Left cardiac atrium (tissue), 4 donors: Measurements from ENCODE around the gene NOL7. TPM values are rescaled to one million over a fixed set of nuclear protein-coding genes. Genes with fewer than 3 reads are reported as not detected.

Experiments used
- ATAC-seq, 2 donors: fragments of 200-7000 bp; cut with Tn5 transposase; one replicate each; pipeline ENCODE4 v1.9.1; 2020; ENCODE audit warnings: mild to moderate bottlenecking in 2 of 2, moderate library complexity in 2 of 2
- DNase-seq: peaks from one replicate; pipeline ENCODE4 v3.0.0-alpha.2; 2020
- intact Hi-C, 2 donors: fragments of 100-400 bp; cut with DNase I; formaldehyde crosslinking; loops; one replicate each; pipeline versions ENCODE4 v1.14.1 to v1.15.1; 2022 to 2023
- total RNA-seq, 2 donors: library from RNA; stranded (reverse); fragmentation: NEBNext Ultra II Directional; extraction: Animal tissue kit (Norgen Biotek cat#: 25700); gene quantifications; one replicate each; pipeline ENCODE4 v1.2.1, GENCODE V29; 2021
- donor health status: DM: no; HTN: yes; CAD: no.
- donor health status: DM: no; HTN: yes; CAD: no; lungs with severe emphysema.
- donor health status: DM: yes; HTN: yes; CAD: no.
- donor health status: Dilated cardiomyopathy.

Gene NOL7
- total RNA-seq, 2 donors from 2014 or later = 41.4 to 50.5 TPM

GRCh38 chr6:13635948-13636658, 21.0 kb downstream of the NOL7 start:
- intact Hi-C loops = loop anchor here in 1 of 2 donors (10.0 kb wide), 1 partner anchor 69 kb away; no protein-coding TSS in a partner anchor
- DNase-seq (no peak), ATAC-seq (no peak)

- ATAC-seq (no peak), DNase-seq (no peak)
- intact Hi-C loops = loop anchor here in 1 of 2 donors (10.0 kb wide), 1 partner anchor 67 kb away; no protein-coding TSS in a partner anchor
Measured at GRCh38 chr6:13638014-13638413, 22.9 kb downstream of the NOL7 start.

- ATAC-seq = no peak
- intact Hi-C loops = loop anchor here in 1 of 2 donors (10.0 kb wide), 1 partner anchor 66 kb away; no protein-coding TSS in a partner anchor
- DNase-seq = no peak
Measured at GRCh38 chr6:13638626-13639025, 23.5 kb downstream of the NOL7 start.

GRCh38 chr6:13641315-13641714, 26.2 kb downstream of the NOL7 start:
- intact Hi-C loops = no loop called here

GRCh38 chr6:13643125-13643524, 28.0 kb downstream of the NOL7 start:
- intact Hi-C loops = no loop called here
- DNase-seq = no peak
- ATAC-seq = no peak

More at GRCh38 chr6:13641315-13641714, 26.2 kb downstream of the NOL7 start:
- ATAC-seq (no peak), DNase-seq (no peak)

- ATAC-seq (no peak), DNase-seq (no peak)
- intact Hi-C loops = no loop called here
Measured at GRCh38 chr6:13648850-13649249, 33.7 kb downstream of the NOL7 start.

DNA sequence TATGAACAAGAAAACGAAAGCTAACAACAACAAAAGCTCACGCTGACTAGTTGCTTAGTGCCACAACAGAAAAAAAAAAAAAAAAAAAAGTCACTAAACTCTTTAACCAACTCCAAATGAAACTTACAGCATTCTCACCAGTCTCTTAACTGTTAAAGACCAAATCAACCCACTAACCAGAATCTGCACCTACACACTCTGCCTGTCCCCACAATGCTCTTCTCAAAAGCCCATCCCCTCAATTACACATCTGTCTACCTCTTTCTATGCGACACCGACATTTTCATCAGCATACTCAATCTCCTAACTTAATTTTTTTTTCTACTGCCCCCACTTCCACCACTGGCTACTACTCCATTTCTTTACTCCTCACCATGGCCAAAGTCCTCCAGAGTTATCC, 34.3 kb downstream of the NOL7 start:
- ATAC-seq = no peak
- intact Hi-C loops = no loop called here
- DNase-seq = no peak

- intact Hi-C loops = no loop called here
- no peak for ATAC-seq
Measured at GRCh38 chr6:13653296-13653695, 38.2 kb downstream of the NOL7 start.

DNA sequence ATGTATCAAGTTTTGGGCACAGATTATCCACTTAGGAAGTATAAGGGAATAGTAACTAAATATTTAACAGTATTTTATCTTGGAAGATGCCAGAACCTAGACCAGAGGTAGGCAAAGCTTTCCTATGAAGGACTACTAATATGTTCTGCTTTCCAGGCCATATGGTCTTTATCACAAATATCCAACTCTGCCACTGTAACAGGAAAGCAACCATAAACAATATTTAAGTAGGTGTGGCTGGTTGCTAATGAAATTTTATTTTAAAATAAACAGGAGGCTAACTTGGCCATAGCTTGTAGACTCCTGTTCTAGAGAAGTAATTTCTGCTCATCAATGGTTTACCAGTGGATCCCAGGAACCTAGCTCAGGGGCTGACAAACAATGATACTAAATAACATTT, 39.4 kb downstream of the NOL7 start:
- DNase-seq (no peak), ATAC-seq (no peak)
- intact Hi-C loops = no loop called here

More at GRCh38 chr6:13653296-13653695, 38.2 kb downstream of the NOL7 start:
- no peak for DNase-seq

- intact Hi-C loops = no loop called here
- no peak for ATAC-seq
- DNase-seq = no peak
Measured at GRCh38 chr6:13655700-13656099, 40.6 kb downstream of the NOL7 start.

GRCh38 chr6:13660273-13660672, 45.1 kb downstream of the NOL7 start:
- intact Hi-C loops = no loop called here
- ATAC-seq = no peak
- DNase-seq = no peak

GRCh38 chr6:13660893-13661292, 45.8 kb downstream of the NOL7 start:
- intact Hi-C loops = no loop called here
- DNase-seq = no peak
- ATAC-seq = no peak

- no peak for ATAC-seq
- no peak for DNase-seq
- intact Hi-C loops = no loop called here
Measured at GRCh38 chr6:13661647-13662046, 46.5 kb downstream of the NOL7 start.

- DNase-seq = no peak
- intact Hi-C loops = no loop called here
- no peak for ATAC-seq
Measured at GRCh38 chr6:13662651-13663334, 47.7 kb downstream of the NOL7 start.

GRCh38 chr6:13663986-13664385, 48.9 kb downstream of the NOL7 start:
- DNase-seq (no peak), ATAC-seq (no peak)
- intact Hi-C loops = no loop called here

DNA sequence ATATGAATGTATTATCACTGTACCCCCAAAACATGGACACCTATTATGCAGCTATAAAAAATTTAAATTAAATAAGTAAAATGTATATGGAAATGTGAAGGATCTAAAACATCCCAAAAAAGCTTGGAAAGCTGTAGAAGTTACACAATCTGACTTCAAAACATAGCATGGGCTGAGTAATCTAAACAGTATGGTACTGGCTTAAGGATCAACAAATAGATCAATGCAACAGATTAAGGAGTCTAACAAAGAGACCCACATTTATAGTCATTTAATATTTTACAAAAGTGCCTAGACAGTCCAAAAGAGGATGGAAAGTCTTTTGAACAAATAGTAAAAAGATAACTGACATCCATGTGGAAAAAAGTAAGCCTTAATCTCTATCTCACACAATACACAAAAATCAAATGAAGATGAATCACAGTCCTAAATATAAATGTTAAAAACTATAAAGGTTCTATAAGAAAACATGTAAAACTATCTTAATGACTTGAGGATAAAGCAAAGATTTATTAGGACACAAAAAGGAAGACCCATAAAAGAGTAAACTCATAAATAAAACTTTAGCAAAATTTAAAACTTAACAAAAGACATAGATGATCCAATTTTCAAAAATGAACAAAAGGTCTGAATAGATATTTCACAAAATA, 49.7 kb downstream of the NOL7 start:
- ATAC-seq (no peak), DNase-seq (no peak)
- intact Hi-C loops = no loop called here

DNA sequence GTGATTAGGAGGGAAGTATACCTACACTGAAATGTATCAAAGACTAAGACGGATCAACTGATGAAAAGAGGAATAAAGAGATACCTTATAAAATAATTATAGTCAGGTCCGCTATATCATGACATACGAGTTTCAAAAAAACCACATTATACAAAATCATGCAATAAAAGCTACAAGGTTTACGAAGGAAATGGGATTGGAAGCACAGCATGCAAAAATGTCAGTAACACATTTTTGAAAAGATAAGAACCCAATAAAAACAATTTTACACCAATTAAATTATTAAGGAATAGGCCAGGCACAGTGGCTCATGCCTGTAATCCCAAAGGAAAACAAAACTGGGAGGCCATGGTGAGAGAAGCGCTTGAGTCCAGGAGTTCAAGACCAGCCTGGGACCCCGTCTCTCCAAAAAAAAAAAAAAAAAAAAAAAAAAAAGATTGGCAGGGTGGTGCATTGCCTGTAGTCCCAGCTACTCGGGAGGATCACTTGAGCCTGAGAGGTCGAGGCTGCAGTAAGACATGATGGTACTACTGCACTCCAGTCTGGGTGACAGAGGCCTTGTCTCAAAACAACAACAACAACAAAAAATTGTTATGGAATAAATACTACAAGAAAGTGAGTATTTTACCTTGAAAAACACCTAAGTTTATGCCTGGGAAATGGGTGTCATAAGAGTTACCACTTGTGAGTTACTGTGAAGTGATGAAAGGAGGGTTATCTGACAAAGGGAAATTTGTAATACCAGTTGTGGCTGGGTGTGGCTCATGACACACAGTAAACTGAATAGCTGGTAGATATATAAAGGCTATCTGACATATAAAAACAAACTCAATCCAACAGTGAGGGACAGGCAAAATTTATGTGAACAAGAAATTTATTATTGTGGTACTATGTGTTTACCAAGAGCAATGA, 51.3 kb downstream of the NOL7 start:
- DNase-seq = no peak
- ATAC-seq = peak in 1 of 2 donors; percentile 33
- intact Hi-C loops = no loop called here

DNA sequence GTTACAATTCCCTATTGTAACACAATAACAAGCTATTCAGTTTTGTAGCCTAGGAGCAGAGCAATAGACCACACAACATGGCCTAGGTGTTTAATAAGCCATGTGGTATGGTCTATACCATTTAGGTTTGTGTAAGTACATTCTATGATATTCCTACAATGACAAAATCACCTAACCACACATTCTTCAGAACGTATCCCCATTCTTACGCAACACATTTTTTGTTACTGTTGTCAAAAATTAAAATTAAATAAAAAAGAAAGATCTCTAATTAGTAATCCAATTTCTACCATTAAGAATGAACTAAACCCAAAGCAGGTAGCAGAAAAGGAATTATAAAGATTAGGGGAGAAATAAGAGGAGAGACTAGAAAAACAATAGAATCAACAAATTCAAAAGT, 52.5 kb downstream of the NOL7 start:
- intact Hi-C loops = no loop called here
- DNase-seq (no peak), ATAC-seq (no peak)

DNA sequence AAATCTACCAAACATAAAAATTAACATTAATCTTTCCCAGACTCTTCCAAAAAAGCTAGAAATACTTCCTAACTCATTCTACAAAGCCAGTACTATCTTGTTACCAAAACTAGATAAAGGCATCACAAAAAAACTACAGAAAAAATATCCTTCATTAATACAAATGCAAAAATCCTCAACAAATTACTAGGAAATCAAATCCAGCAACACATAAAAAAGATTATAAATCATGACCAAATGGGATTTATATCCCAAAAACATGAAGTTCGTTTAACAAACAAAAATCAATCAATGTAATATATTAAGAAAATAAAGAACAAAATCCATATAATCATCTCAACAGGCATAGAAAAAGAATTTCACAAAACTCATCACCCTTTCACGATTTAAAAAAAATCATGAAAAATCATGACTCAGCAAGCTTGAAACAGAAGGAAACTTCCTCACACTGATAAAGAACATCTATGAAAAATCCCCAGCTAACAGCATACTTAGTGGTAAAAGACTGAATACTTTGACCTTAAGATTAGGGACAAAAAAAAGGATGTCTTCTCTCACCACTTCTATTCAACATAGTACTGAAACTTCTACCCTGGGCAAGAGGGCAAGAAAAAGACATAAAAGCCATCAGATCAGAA, 53.3 kb downstream of the NOL7 start:
- ATAC-seq (no peak), DNase-seq (no peak)
- intact Hi-C loops = no loop called here
